ENCODE data around the gene ZNF747.

GRCh38 chr16:30556125-30556473 is 21.4 kb upstream of the ZNF747 start:
- TF ChIP-seq CTCF (IDR thresholded peaks at IDR 0.05) = no peak
- no peak for TF ChIP-seq EP300 (IDR thresholded peaks at IDR 0.05)
- TF ChIP-seq POLR2AphosphoS5 (IDR thresholded peaks at IDR 0.05) = no peak
